Lower leg skin (tissue), 3 donors: ENCODE results near the gene DHCR7.

Source experiments
- CTCF ChIP-seq, 3 donors: fragments of 450-650 bp; IDR thresholded peaks; one replicate each; pipeline ENCODE4 v1.5.1; 2016; ENCODE audit warnings: antibody characterized with exemption in 3 of 3, mild to moderate bottlenecking in 3 of 3, moderate library complexity in 2 of 3
- POLR2A ChIP-seq, 2 donors: fragments of 450-650 bp; IDR thresholded peaks; one replicate each; pipeline ENCODE4 v1.6.1; 2016 to 2017; ENCODE audit warnings: antibody characterized with exemption in 2 of 2, mild to moderate bottlenecking in 1 of 2, moderate library complexity in 1 of 2

- TF ChIP-seq CTCF (IDR thresholded peaks at IDR 0.05): no peak
- TF ChIP-seq POLR2A (IDR thresholded peaks at IDR 0.05): no peak
These were observed 36.8 kb upstream of the DHCR7 start for GRCh38 chr11:71485063-71485399.
